ENCODE data around the gene TRPV5.

TRPV5 gene

GRCh38 chr7:142867097-142867378 lies 66.5 kb downstream of the TRPV5 start:
- no peak for TF ChIP-seq CTCF (IDR thresholded peaks at IDR 0.05; ENCODE audit: low read depth, low read length, missing control alignments)
- no peak for DNase-seq (ENCODE audit: low read depth)
- H3K4me3 ChIP-seq (ENCODE audit: low read depth, low read length): no peak overlapping the region

- no peak for DNase-seq (ENCODE audit: low read depth)
- TF ChIP-seq CTCF (IDR thresholded peaks at IDR 0.05; ENCODE audit: low read depth, low read length, missing control alignments): peak; percentile 56
- H3K4me3 ChIP-seq (ENCODE audit: low read depth, low read length): no peak overlapping the region
These were observed 67.0 kb downstream of the TRPV5 start for GRCh38 chr7:142866361-142867096.

GRCh38 chr7:142865766-142866165 lies 67.8 kb downstream of the TRPV5 start:
- no peak overlapping the region for H3K4me3 ChIP-seq (ENCODE audit: low read depth, low read length)
- TF ChIP-seq CTCF (IDR thresholded peaks at IDR 0.05; ENCODE audit: low read depth, low read length, missing control alignments): no peak
- no peak for DNase-seq (ENCODE audit: low read depth)

GRCh38 chr7:142864980-142865747 lies 68.4 kb downstream of the TRPV5 start:
- DNase-seq (ENCODE audit: low read depth): no peak
- H3K4me3 ChIP-seq (ENCODE audit: low read depth, low read length): no peak overlapping the region
- no peak for TF ChIP-seq CTCF (IDR thresholded peaks at IDR 0.05; ENCODE audit: low read depth, low read length, missing control alignments)

GRCh38 chr7:142863891-142864685 lies 69.5 kb downstream of the TRPV5 start:
- DNase-seq (ENCODE audit: low read depth): no peak
- TF ChIP-seq CTCF (IDR thresholded peaks at IDR 0.05; ENCODE audit: low read depth, low read length, missing control alignments): no peak
- H3K4me3 ChIP-seq (ENCODE audit: low read depth, low read length): no peak overlapping the region

- no peak overlapping the region for H3K4me3 ChIP-seq (ENCODE audit: low read depth, low read length)
- no peak for TF ChIP-seq CTCF (IDR thresholded peaks at IDR 0.05; ENCODE audit: low read depth, low read length, missing control alignments)
- no peak for DNase-seq (ENCODE audit: low read depth)
These were observed 70.7 kb downstream of the TRPV5 start for GRCh38 chr7:142862786-142863400.
